HL-60/S4 treated with retinoic acid at 250 ng/mL for 4 days and 3 days (cell line): ENCODE results near the gene SMIM24.
"Not testable (repeated sequence)": the region's sequence is repeated elsewhere in the genome, so short reads cannot be mapped to it uniquely, and the experiment has no call there.

ENCODE experiments used
- in situ Hi-C: fragments of 300-500 bp; cut with MboI; formaldehyde crosslinking; loops from 2 replicates; pipeline ENCODE4 v1.7.0; 2022; ENCODE audit warnings: low sequenced_read_pairs

Gene SMIM24

DNA sequence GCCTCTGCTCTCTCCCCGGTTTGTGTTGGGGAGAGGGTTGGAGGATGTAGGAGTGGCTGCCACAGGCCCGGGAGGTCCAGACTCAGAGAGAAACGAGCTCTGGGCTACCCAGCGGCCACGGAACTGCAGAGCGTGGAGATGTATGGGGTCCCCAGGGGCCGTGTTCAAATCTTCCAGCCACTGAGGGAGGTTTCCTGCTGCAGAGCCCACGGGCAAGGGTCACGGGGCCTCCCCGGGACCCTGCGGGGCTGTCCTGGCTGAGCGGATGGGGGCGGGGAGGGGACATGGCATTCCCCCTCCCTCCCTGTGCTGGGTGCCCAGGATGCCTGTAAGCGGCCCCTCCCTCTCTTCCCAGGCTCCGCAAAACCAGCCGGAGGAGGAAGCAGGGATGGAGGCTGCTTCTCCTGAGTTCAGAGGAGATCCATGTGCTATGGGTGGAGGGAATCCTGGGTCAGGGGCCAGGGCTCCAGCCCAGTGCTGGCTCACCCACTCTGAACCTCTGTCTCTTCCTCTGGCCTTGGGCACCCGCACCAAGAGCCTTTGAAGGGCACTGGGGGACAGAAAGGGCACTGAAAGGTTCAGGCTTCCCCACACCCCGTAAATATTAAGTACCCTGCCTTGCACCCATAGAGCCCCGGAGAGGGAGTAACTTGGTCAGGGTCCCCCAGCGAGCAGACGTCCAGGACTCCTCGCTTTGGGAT lies 22.6 kb downstream of the SMIM24 start:
- in situ Hi-C loops: no loop called here

DNA sequence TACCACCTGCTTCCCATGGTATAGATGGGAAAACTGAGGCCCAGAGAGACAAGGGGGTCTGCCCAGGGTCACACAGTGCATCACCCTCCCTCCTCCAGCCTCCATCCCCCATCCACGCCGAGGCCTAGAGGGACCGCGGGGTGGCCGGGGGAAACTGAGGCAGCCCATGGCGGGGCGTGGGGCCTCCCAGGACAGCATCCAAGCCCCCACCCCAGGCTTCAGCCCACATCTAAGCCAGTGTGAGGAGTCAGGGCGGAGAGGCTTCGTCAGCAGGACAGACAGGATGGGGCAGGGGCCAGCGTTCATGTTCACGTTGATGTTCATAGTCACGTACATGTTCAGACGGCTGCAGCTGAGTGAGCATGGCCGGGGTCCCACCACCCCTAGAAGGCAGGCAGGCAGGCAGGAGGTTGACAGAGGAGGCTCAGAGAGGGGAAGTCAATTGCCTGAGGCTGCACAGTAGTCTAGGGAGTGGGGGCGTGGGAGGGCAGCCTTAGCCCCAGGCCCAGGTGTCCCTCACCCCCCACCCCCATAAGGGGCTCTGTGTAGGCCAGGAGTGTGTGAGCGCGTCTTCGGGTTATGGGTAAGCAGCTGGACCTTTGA lies 23.3 kb downstream of the SMIM24 start:
- in situ Hi-C loops: no loop called here

DNA sequence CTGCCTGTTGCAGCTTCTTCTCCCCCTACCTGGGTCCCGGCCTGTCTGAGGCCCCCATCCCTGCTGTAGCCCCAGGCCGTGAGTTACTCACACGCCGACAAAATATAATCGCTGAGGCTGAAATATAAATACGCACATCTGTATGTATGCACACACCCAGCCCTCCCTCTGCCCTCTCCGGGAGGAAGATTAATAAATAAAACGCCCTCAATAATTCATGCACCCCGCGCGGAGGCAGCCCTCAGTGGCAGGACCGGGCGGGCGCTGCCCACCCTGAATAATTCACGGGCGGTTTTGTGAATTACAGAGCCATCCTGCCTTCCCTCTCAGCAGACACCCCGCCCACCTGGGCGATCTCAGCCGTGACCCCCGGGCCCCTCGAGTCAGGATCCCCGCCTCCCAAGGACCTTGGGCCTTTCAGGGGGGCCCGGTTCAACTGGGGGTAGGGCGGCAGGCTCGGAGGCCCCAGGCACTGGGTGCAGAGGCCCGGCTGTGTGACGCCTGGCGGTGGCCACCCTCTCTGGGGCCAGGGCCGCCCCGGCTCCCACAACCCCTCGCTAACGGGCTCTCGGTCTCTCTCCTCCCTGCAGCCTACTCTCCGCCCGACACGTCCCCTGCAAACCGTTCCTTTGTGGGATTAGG lies 24.2 kb downstream of the SMIM24 start:
- in situ Hi-C loops: no loop called here

DNA sequence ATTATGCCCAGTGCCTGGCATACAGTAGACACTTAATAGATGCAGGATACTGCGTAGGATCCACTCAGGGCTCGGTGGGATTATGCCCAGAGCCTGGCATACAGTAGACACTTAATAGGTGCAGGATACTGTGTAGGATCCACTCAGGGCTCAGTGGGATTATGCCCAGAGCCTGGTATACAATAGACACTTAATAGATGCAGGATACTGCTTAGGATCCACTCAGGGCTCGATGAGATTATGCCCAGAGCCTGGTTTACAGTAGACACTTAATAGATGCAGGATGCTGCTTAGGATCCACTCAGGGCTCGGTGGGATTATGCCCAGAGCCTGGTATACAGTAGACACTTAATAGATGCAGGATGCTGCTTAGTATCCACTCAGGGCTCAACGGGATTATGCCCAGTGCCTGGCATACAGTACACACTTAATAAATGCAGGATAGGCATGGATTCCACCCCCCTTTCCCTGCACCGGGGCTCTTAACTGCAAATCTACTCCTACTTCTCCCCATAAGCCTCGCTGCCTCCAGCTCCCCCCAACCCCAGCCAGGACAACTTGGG lies 24.9 kb downstream of the SMIM24 start:
- in situ Hi-C loops: no loop called here

DNA sequence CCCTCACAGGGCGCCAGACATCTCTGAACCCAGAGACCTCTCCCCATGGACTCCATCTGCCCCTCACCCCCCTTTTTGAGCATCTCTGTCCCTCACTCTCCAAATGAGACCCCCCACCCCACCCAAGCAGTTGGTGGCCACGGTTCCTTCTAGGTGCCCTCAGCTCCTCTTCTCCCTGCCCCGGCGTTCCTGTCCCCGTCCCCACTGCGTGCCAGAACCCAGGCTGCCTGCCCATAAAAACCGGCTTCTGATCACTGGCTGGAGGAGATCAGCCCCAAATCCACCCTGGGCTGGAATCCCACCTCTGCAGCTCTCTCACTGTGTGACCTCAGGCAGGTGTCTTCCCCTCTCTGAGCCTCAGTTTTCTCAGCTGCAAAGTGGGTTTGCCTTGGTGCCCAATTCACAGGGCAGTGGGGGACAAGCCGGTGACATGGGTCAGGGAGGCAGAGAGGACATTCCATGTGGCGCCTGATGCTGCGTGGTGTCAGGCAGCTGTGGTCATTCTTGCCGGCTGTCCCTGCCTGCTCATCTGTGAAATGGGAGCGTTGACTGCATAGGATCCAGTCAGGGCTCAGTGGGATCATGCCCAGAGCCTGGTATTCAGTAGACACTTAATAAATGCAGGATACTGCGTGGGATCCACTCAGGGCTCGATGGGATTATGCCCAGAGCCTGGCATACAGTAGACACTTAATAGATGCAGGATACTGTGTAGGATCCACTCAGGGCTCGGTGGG lies 25.5 kb downstream of the SMIM24 start:
- in situ Hi-C loops: no loop called here

DNA sequence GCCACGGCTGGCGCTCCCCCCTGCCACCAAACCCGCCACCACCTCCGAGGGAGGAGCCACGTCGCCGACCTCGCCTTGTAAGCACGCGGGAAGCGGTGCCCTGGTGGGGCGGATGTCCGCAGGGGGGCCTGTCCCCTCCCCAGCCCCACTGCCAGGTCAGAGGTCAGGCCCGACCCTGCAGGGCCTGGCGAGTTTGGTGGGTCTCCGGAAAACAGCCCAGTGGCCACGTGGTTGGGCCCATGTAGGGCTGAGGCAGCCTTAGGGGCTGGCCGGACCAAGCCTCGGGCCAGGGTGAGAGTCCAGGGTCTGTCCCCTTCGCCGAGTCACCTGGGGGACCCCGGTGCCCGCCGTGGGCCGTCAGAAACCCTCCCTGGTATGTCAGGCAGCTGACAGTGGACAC lies 26.5 kb downstream of the SMIM24 start:
- in situ Hi-C loops: no loop called here

DNA sequence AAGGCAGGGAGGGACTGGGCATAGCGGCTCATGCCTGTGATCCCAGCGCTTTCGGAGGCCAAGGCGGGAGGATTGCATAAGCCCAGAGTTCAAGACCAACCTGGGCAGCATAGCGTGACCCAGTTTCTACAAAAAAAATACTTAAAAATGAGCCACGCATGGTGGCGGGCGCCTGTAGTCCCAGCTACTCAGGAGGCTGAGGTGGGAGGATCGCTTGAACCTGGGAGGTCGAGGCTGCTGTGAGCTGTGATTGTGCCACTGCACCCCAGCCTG lies 27.4 kb downstream of the SMIM24 start:
- in situ Hi-C loops: not testable (repeated sequence)

DNA sequence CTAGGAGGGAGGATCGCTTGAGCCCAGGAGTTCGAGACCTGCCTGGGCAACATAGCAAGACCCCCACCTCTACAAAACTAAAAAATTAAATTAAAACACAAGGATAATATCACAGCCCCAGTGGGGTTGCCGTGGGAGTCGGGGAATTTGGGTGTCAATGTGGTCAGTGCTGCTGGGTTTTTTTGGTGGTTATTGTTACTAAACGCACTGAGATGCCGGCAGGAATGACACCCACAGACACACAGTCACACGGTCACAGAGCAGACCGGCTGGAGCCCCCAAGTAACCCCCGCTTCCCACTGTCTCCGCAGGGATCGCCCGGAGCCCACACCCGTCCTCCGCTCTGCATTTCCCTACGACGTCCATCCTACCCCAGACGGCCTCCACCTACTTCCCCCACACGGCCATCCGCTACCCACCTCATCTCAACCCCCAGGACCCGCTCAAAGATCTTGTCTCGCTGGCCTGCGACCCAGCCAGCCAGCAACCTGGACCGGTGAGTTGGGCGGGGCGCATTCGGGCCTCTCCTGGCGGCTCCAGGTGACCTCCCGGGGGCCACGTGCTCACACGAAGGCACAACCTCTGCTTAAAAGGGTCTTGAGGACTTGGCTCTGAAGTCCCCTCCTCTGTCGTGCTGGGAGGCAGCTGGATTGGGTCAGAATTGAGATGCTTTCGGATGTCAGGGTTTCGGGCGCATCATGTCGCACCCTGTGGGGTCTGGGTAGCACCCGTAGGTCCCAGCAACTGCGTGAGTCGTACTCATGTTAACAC lies 28.0 kb downstream of the SMIM24 start:
- in situ Hi-C loops: no loop called here

DNA sequence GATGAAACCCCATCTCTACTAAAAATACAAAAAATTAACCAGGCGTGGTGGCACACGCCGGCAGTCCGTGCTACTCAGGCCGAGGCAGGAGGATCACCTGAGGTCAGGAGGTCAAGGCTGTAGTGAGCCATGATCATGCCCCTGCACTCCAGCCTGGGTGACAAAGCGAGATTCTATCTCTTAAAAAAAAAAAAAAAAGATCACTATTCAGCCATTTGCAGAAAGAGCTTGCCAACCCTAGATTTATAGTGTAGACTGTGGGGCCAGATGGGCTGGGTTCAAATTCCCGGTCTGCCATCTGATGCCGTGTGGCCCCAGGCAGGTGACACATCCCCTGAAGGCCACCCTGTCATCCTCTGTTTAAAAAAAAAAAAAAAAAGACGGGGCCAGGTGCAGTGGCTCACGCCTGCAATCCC lies 28.9 kb downstream of the SMIM24 start:
- in situ Hi-C loops: no loop called here

DNA sequence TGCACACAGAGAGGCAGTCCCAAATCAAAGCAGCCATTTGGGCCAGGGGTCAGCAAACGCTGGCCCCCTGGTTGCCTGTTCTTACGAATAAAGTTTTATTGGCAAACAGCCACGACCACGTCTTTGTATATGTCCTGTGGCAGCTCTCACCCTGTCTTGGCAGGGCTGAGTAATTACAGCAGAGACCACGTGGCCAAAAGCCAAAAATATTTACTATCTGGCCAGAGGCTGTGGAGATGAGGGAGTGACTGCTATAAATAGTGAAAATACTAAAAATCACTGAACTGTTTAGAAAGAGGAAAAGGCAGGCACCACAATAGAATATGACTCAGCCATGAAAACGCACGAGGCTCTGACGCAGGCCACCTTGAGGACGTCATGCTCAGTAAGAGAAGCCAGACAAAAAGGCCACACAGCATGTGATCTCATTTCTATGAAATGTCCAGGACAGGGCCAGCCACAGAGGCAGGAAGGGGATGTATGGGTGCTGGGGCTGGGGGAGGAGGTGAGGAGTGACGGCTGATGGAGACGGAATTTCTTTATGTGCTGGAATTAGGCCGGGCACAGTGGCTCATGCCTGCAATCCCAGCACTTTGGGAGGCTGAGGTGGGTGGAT lies 29.4 kb downstream of the SMIM24 start:
- in situ Hi-C loops: no loop called here

DNA sequence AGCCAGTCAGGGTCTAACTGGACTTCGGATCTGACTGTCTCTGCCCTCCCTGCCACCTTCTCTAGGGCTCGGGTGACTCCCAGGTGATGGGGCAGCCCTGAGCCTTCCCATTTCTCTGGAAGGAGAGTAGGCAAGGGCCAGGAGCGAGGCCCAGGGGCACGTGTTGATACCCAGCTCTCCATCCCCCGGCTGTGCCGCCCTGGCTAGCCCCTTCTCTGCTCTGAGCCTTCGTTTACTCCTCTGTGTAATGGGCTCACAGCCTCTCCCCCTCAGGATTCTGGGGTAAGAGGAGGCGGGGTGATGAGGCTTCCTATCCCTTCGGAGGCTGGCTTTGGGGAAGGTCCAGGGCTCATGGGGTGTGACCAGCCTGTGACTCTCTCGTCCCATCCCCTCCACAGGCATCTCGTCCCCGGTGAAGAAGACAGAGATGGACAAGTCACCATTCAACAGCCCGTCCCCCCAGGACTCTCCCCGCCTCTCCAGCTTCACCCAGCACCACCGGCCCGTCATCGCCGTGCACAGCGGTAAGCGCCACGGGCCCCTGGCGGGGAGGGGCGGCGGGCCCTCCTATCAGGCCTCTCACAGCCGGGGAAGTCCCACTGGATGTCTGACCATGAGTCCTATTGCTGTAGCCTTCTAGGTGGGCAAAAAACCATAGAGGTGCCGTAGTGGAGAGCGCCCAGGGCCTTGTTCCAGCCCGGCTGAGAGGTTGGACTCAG lies 31.6 kb downstream of the SMIM24 start:
- in situ Hi-C loops: no loop called here

DNA sequence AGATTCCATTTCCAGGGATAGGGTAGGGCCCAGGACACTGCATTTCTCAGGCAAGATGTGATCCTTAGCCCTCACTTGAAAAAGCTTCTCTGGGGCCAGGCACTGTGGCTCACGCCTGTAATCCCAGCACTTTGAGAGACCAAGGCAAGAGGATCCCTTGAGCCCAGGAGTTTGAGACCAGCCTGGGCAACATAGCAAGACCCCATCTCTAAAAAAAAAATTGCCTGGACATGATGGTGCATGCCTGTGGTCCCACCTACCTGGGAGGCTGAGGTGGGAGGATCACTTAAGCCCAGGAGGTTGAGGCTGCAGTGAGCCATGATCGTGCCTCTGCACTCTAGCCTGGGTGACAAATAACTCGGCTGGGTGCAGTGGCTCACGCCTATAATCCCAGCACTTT lies 33.7 kb downstream of the SMIM24 start:
- in situ Hi-C loops: not testable (repeated sequence)

DNA sequence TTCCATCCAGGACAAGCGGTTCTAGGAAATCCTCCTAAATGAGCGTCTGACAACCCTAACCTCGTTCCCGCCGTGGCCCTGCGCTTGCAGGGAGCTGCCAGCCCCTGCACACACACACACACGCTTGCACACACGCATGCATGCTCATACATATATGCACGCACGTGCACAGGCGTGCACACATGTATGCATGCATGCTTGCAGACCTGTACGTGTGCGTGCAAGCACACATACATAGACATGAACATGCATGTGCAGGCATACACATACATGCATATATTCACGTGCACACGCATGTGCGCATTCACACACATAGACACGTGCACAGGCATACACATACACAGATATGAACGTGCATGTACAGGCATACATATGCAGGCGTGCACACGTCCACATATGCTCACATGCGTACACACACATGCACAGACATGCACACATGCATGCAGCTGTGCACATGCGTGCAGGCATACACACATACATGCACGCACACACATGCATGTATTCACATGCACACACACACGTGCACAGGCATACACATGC lies 35.6 kb downstream of the SMIM24 start:
- in situ Hi-C loops: no loop called here

DNA sequence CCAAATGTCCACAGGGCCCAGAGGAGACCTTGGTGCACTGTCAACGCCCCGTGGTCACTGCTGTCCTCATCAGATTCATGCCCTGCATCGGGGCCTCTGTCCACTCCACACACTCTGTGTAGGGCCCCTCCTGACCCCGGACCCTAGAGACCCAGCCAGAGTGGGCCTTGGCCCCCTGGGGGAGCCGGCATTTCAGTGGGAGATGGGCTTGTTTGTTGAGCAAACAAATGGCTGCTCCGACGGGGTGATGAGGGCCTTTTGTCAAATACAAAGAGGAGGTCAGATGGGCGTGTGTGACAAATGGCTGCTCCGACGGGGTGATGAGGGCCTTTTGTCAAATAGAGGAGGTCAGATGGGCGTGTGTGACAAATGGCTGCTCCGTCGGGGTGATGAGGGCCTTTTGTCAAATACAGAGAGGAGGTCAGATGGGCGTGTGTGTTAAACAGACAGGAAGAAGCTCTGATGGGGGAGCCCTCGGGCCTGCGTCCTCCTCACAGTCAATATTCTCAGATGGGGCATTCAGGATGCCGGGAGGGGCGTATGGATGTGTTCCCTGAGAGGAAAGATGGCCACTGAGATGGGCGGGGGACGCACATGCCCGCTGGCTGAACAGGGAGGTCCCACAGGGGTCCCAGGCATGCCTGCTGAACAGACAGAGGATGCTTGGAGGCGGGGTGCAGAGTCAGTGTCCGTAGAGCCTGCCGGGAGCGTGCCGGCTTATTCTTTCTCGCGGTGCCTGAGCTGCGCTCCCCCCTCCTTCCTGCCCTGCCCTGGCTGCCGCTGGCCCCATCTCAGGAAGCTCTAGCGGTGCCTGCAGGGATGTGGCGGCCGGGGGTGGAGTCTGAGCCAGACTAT lies 36.3 kb downstream of the SMIM24 start:
- in situ Hi-C loops: no loop called here

DNA sequence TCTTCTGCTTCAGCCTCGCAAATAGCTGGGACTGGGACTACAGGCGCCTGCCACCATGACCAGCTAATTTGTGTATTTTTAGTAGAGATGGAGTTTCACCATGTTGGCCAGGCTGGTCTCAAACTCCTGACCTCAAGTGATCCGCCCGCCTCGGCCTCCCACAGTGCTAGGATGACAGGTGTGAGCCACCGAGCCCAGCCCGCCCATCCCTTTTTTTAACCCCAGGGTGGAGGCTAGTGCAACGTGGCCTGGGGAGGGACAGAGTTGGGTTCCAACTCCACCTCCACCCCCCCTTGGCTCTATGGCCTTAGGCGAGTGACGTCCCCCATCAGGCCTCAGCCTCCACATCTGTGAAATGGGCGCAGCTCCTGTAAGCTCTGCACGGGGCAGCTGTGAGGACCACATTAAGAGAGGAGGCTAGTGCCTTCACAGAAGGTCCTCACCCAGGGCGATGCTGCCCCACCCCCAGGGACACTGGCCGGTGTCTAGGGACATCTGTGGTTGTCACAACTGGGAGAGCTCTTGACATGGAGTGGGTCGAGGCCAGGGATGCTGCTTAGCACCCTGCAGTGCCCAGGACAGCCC lies 37.7 kb downstream of the SMIM24 start:
- in situ Hi-C loops: no loop called here

DNA sequence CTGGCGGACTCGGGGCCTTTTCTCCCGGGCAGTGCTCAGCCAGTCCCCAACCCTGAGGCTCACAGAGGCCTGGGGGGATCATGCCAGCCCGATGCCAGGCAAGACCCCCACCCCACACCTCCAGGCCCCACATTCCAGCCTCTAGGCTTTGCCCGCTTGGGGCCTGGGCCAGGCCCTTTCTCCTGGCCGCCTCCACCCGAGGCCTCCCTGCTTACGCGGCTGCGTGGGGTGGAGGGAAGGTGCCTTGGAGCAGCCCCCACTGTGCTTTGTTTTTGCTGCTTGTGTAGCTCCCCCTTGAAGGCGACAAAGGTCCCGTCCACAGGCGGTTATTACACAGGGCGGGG lies 38.4 kb downstream of the SMIM24 start:
- in situ Hi-C loops: no loop called here

DNA sequence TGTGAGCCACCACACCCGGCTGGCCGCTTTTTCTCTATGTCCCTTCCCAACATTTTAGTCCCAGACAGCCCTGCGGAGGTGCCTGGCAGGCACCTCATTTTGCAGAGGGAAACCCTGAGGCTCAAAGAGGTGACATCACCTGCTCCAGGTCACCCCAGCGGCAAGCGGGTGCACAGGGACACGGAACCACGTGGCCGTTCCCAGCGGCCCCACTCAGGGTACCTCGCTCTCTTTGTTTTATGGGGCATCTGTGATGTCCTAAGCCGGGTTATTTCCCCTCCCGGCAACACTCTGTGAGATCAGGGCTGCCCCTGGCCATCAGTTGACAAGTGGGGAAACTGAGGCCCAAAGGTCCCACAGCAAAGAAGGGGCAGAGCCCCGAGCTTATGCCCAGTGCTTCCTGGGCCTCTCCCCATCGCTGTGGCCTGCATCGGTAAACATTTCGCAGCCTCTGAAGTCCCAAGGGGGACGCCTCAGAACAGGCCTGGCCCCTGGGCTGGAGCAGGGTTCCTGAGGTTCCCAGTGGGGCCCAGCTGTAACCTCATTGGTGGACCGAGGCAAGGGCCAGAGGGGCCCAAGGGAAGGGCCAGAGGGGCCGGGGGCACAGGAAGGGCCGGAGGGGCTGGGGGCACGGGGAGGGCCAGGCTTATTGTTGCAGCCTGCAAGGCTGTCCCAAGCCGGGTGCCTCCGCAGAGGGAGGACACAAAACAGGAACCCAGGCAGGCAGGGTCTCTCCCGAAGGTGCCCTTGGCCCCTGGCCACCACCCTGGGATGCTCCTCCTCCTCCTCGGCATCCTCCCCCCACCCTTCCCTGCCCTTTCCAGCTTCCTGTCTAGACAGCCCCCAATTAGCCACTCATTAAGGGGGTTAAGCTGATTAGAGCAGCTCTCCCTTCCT lies 39.0 kb downstream of the SMIM24 start:
- in situ Hi-C loops: no loop called here
